Measurements from ENCODE around the gene RNASE2. TPM values are rescaled to one million over a fixed set of nuclear protein-coding genes. Genes with fewer than 3 reads are reported as not detected.
A peak's percentile ranks its signal among the peaks of the same experiment; 100 is the strongest.
"Not testable (repeated sequence)": the region's sequence is repeated elsewhere in the genome, so short reads cannot be mapped to it uniquely, and the experiment has no call there.

Gene RNASE2
- total RNA-seq = not detected

GRCh38 chr14:20954736-20955537, at the start of gene RNASE2:
TSS of gene RNASE2 (plus strand) at chr14:20955487. CDS start at chr14:20955772, 285 bp downstream.
- ATAC-seq; intact Hi-C loops (cut with DNase I); H3K9me3 ChIP-seq; H3K4me3 ChIP-seq; H3K4me1 ChIP-seq; H3K36me3 ChIP-seq (replicated peaks in 1 of 2; ENCODE audit: insufficient read depth in 1 of 2, low read depth in 2 of 2); H3K27me3 ChIP-seq: not testable (repeated sequence)
- DNase-seq = peak in 2 of 4 donors; percentile 9 to 32
- H3K27ac ChIP-seq = peak within 1 kb of the TSS in 1 of 4 donors; percentile 26
- WGBS, 2 donors = 48 to 54% methylated on average over 4 of the region's 4 CpGs

DNA sequence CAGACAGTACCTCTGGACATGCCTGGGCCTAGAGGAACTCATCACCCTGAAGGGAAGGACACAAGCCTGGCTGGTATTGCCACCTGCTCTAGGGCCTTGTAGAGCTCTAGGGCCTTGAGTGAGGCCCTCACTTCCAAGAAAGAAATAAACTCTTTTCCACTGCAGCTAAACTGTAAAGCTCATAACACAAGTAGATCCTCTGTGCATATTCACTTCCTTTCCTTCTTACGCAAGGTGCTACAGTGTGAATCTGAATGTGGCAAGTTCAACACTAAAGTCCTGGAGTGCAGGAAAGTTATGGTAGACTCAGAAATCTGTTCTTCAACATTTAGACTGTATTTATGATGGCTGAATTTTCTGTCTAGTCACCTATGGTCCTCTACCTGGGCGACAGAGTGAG, 49.6 kb upstream of the RNASE2 start:
- Histone ChIP-seq H3K4me3 (no peak overlapping the region), H3K36me3 (replicated peaks in 1 of 2; ENCODE audit: insufficient read depth in 1 of 2, low read depth in 2 of 2) (no peaks in the 10 kb centered on the region), H3K27me3 (no peaks in the 10 kb centered on the region), H3K27ac (no peak overlapping the region), H3K4me1 (no peaks in the 10 kb centered on the region), H3K9me3 (no peaks in the 10 kb centered on the region)
- WGBS, 2 donors = 78 to 81% methylated on average over 2 of the region's 2 CpGs
- TF ChIP-seq POLR2A (IDR thresholded peaks at IDR 0.05) = no peak
- TF ChIP-seq, protein P1, sequence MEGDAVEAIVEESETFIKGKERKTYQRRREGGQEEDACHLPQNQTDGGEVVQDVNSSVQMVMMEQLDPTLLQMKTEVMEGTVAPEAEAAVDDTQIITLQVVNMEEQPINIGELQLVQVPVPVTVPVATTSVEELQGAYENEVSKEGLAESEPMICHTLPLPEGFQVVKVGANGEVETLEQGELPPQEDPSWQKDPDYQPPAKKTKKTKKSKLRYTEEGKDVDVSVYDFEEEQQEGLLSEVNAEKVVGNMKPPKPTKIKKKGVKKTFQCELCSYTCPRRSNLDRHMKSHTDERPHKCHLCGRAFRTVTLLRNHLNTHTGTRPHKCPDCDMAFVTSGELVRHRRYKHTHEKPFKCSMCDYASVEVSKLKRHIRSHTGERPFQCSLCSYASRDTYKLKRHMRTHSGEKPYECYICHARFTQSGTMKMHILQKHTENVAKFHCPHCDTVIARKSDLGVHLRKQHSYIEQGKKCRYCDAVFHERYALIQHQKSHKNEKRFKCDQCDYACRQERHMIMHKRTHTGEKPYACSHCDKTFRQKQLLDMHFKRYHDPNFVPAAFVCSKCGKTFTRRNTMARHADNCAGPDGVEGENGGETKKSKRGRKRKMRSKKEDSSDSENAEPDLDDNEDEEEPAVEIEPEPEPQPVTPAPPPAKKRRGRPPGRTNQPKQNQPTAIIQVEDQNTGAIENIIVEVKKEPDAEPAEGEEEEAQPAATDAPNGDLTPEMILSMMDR (IDR thresholded peaks at IDR 0.05) = no peak
- DNase-seq = no peak
- intact Hi-C loops (cut with DNase I) = no loop called here
- ATAC-seq = no peak

- H3K4me3 ChIP-seq = no peak overlapping the region
- H3K36me3 ChIP-seq (replicated peaks in 1 of 2; ENCODE audit: insufficient read depth in 1 of 2, low read depth in 2 of 2) = no peaks in the 10 kb centered on the region
- no peaks in the 10 kb centered on the region for H3K27me3 ChIP-seq
- no peaks in the 10 kb centered on the region for H3K4me1 ChIP-seq
- intact Hi-C loops (cut with DNase I) = no loop called here
- WGBS, 2 donors = 69 to 100% methylated on average over 1 of the region's 1 CpG
- no peak overlapping the region for H3K27ac ChIP-seq
- DNase-seq = no peak
- no peak for ATAC-seq
- H3K9me3 ChIP-seq = no peaks in the 10 kb centered on the region
- TF ChIP-seq, protein P1 (IDR thresholded peaks at IDR 0.05) = no peak
- TF ChIP-seq POLR2A (IDR thresholded peaks at IDR 0.05) = no peak
Observed at GRCh38 chr14:20907214-20907613, 48.1 kb upstream of the RNASE2 start.

DNA sequence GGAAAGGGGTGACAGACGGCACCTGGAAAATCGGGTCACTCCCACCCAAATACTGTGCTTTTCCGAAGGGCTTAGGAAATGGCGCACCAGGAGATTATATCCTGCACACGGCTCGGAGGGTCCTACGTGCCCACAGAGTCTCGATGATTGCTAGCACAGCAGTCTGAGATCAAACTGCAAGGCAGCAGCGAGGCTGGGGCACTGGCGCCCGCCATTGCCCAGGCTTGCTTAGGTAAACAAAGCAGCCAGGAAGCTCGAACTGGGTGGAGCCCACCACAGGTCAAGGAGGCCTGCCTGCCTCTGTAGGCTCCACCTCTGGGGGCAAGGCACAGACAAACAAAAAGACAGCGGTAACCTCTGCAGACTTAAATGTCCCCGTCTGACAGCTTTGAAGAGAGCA, 44.5 kb upstream of the RNASE2 start:
- H3K27me3 ChIP-seq; H3K27ac ChIP-seq; ATAC-seq; H3K4me1 ChIP-seq; intact Hi-C loops (cut with DNase I); H3K4me3 ChIP-seq; H3K36me3 ChIP-seq (replicated peaks in 1 of 2; ENCODE audit: insufficient read depth in 1 of 2, low read depth in 2 of 2); H3K9me3 ChIP-seq; DNase-seq: not testable (repeated sequence)
- 59 to 74% methylated on average over 11 to 12 of the region's 14 CpGs for WGBS, 2 donors

DNA sequence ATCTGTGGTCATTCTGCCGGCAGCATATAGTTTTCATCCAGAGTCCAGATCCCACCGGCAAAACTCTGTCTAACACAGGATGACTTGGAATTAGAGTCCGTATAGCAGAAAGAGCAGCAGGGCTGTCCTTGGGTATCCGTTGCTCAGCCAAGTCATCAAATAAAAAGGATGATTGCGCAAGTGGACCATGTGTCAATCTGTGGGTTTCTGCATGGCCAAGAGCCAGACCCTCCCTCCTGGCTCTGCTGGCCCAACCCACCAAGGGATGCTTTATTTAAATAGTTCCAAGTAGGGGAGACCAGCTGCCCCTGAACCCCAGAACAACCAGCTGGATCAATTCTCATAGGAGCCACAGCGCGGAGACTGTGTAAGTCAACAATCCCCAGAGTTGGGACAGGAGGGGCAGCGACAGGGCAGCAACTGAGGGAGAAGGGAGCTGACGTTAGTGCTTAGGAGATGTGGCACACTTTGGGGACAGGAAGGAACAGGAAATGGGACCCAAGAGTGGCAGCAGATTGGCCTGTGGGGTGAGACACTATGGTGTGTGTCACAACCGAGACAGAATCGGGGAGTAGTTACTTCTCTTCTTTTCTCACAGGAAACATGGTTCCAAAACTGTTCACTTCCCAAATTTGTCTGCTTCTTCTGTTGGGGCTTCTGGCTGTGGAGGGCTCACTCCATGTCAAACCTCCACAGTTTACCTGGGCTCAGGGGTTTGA, 36.1 kb upstream of the RNASE2 start:
- WGBS, 2 donors = 40 to 54% methylated on average over 11 of the region's 11 CpGs
- H3K27ac ChIP-seq; H3K9me3 ChIP-seq; H3K4me1 ChIP-seq; H3K27me3 ChIP-seq; H3K36me3 ChIP-seq (replicated peaks in 1 of 2; ENCODE audit: insufficient read depth in 1 of 2, low read depth in 2 of 2); intact Hi-C loops (cut with DNase I); H3K4me3 ChIP-seq: not testable (repeated sequence)
- DNase-seq = peak in 3 of 4 donors; percentile 25 to 48 (median 34)
- ATAC-seq = peak; percentile 33

DNA sequence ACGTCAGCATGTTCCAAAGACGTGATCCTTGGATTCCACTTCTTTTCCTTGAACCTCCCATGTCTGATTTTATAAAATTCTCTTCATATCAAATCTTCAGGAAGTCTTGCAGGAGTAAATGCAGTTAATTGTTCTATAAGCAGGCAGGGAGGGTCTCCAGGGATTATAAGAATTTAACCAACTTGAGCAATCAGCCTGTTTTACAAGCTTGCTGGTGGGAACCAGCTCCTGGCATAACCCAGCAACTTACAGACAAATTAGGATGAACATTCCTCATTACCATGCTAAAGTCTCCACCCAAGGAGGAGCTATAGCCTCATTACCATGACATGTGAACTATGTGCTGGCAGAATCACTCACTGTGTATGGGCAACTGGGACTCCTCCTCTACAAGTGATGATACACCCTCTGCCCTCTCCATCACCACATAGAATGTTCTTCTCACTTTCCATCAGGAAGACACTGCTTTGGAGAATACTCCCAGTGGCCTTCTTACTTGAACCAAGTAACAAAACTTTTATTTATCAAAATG, 31.5 kb upstream of the RNASE2 start:
- H3K27ac ChIP-seq; H3K4me3 ChIP-seq; intact Hi-C loops (cut with DNase I); ATAC-seq; H3K27me3 ChIP-seq; H3K9me3 ChIP-seq; DNase-seq; H3K4me1 ChIP-seq; H3K36me3 ChIP-seq (replicated peaks in 1 of 2; ENCODE audit: insufficient read depth in 1 of 2, low read depth in 2 of 2): not testable (repeated sequence)
- WGBS, 2 donors = 21 to 25% methylated on average over 2 of the region's 2 CpGs

Data from body of pancreas (tissue), 4 donors.